ENCODE data around the gene GOLGA6A.

DNA sequence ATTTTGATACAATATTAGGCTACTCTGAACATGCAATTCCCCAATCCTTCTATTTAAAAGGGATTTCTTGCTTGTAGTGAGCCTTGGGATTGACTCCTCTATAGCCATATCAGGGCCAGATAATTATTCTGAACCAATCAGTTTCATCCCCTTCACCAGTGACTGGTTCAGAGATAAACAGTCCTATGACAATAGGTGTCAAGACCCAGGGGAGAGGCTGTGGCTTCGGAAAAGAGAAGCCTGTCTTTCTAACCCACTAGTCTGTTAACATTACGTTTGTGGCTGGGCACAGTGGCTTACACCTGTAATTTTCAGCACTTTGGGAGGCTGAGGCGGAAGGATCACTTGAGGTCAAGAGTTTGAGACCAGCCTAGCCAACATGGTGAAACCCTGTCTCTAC is 41.8 kb upstream of the GOLGA6A start:
- TF ChIP-seq, protein P1, sequence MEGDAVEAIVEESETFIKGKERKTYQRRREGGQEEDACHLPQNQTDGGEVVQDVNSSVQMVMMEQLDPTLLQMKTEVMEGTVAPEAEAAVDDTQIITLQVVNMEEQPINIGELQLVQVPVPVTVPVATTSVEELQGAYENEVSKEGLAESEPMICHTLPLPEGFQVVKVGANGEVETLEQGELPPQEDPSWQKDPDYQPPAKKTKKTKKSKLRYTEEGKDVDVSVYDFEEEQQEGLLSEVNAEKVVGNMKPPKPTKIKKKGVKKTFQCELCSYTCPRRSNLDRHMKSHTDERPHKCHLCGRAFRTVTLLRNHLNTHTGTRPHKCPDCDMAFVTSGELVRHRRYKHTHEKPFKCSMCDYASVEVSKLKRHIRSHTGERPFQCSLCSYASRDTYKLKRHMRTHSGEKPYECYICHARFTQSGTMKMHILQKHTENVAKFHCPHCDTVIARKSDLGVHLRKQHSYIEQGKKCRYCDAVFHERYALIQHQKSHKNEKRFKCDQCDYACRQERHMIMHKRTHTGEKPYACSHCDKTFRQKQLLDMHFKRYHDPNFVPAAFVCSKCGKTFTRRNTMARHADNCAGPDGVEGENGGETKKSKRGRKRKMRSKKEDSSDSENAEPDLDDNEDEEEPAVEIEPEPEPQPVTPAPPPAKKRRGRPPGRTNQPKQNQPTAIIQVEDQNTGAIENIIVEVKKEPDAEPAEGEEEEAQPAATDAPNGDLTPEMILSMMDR (IDR thresholded peaks at IDR 0.05; ENCODE audit: low read depth, low read length, poor library complexity, severe bottlenecking), result no peak
- no peak for TF ChIP-seq EZH2phosphoT487 (IDR thresholded peaks at IDR 0.05; ENCODE audit: borderline replicate concordance, low read length)

All from DOHH2 (cell line).